H1 (cell line): ENCODE data around the gene KCNJ18. TPM values are rescaled to one million over a fixed set of nuclear protein-coding genes. Genes with fewer than 3 reads are reported as not detected.

Experiments
- BACH1 ChIP-seq: IDR thresholded peaks from 2 replicates; pipeline ENCODE4 v1.6.1; 2012; ENCODE audit warnings: low read length, improper control_type of control experiment
- GABPA ChIP-seq: IDR thresholded peaks from 2 replicates; pipeline ENCODE4 v1.6.1; 2011; ENCODE audit warnings: mild to moderate bottlenecking, low read length, moderate library complexity, borderline replicate concordance; ENCODE audit not compliant: insufficient read depth
- SRF ChIP-seq: IDR thresholded peaks from 2 replicates; pipeline ENCODE4 v1.6.1; 2011; ENCODE audit warnings: mild to moderate bottlenecking, low read depth, low read length, moderate library complexity
- polyA plus RNA-seq, 7 experiments: library from polyadenylated mRNA; depleted of rRNA in 3 of 7; stranded (reverse) in 5 of 7; unstranded in 2 of 7; fragments of >200 nt in 5 of 7; fragments of 200-250 nt in 2 of 7; gene quantifications; 1 replicate in 5 of 7; 2 replicates in 1 of 7; 4 replicates in 1 of 7; pipeline versions ENCODE4 v1.2.1 to v1.2.3, GENCODE V29; 2011 to 2013; ENCODE audit warnings: missing spikeins in 2 of 7, mixed read lengths in 2 of 7
- total RNA-seq: library from RNA; stranded (reverse); fragmentation: NEBNext Ultra II Directional; extraction: Animal tissue kit (Norgen Biotek cat#: 25700); gene quantifications from 2 replicates; pipeline ENCODE4 v1.2.1, GENCODE V29; 2021

The KCNJ18 gene
- total and polyA plus RNA-seq, 2 of the 8 experiments (the other 6 are each of a cell fraction or from before 2014, with no cell fraction given), result not detected

DNA sequence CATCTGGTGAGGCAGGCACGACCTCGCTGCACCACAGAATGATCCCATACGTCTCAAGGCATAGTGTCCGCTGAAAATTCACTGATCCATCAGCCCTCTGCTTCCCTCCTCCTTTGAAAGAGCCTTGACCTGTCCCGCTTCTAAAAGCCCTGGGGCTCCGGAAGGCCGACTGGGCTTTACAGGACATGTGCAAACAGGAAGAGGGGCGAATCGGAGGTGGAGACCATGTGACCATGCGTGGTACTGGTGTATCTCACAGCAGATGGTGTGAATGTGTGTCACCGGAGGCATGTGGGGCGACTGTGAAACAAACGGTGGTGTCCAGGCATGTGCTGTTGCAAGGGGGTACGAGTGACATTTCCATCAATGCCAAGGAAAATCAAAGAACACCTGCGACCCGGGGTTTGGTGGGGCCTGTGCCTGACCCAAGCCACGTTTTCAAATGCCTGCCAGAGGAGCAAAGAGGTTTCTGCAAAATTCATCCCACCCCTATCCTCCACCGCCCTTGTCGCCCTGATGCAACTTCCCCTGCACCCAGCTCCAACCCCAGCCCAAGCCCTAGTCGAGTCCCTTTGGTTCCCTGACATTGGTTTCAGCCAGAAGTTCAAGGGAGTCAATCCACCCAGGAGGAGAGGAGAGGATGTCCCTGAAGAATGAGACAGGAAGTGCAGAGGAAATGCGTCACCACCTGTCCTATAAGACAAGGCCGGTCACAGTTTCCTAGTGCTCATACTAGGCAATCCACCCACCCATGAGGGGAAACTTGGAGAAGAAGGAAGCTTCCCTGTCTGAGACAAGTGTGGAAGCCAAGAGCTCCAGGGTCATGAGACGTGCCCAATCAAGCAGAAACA, 5.9 kb upstream of the KCNJ18 start (continued):
- TF ChIP-seq BACH1, result no peak
- no peak for TF ChIP-seq SRF
- no peak for TF ChIP-seq GABPA
